ENCODE data around the gene C11orf65.
"Not testable (repeated sequence)": the region's sequence is repeated elsewhere in the genome, so short reads cannot be mapped to it uniquely, and the experiment has no call there.

Gene C11orf65

GRCh38 chr11:108453207-108453835 lies 14.0 kb downstream of the C11orf65 start:
- H3K4me1 ChIP-seq, result no peaks in the 10 kb centered on the region
- no peak for DNase-seq
- no peaks in the 10 kb centered on the region; the same call in 1 of the 2 replicates for H3K9me3 ChIP-seq
- no peaks in the 10 kb centered on the region for H3K27me3 ChIP-seq
- H3K4me3 ChIP-seq (ENCODE audit: low read depth, low read length), result no peak overlapping the region
- TF ChIP-seq CTCF (IDR thresholded peaks at IDR 0.05; ENCODE audit: low read depth, low read length), result no peak
- H3K36me3 ChIP-seq, result no peaks in the 10 kb centered on the region

- not testable (repeated sequence) for H3K4me3 ChIP-seq (ENCODE audit: low read depth, low read length); H3K4me1 ChIP-seq; H3K36me3 ChIP-seq; H3K9me3 ChIP-seq; H3K27me3 ChIP-seq; DNase-seq
Observed at GRCh38 chr11:108441445-108441844, 25.9 kb downstream of the C11orf65 start.

- Histone ChIP-seq H3K36me3 (no peaks in the 10 kb centered on the region), H3K9me3 (no peaks in the 10 kb centered on the region), H3K27me3 (no peaks in the 10 kb centered on the region), H3K4me3 (ENCODE audit: low read depth, low read length) (no peak overlapping the region), H3K4me1 (no peaks in the 10 kb centered on the region)
- no peak for TF ChIP-seq CTCF (IDR thresholded peaks at IDR 0.05; ENCODE audit: low read depth, low read length)
- no peak for DNase-seq
Observed at GRCh38 chr11:108436594-108436993, 30.7 kb downstream of the C11orf65 start.

GRCh38 chr11:108435066-108435465 lies 32.3 kb downstream of the C11orf65 start:
- H3K9me3 ChIP-seq, result no peaks in the 10 kb centered on the region
- DNase-seq, result no peak
- no peaks in the 10 kb centered on the region for H3K4me1 ChIP-seq
- no peaks in the 10 kb centered on the region for H3K36me3 ChIP-seq
- H3K27me3 ChIP-seq, result no peaks in the 10 kb centered on the region
- H3K4me3 ChIP-seq (ENCODE audit: low read depth, low read length), result no peak overlapping the region
- no peak for TF ChIP-seq CTCF (IDR thresholded peaks at IDR 0.05; ENCODE audit: low read depth, low read length)

- no peak for TF ChIP-seq CTCF (IDR thresholded peaks at IDR 0.05; ENCODE audit: low read depth, low read length)
- no peaks in the 10 kb centered on the region for H3K4me1 ChIP-seq
- H3K4me3 ChIP-seq (ENCODE audit: low read depth, low read length), result no peak overlapping the region
- no peaks in the 10 kb centered on the region for H3K27me3 ChIP-seq
- H3K9me3 ChIP-seq, result no peaks in the 10 kb centered on the region
- no peak for DNase-seq
- H3K36me3 ChIP-seq, result no peaks in the 10 kb centered on the region
Observed at GRCh38 chr11:108432783-108433182, 34.5 kb downstream of the C11orf65 start.

- Histone ChIP-seq H3K36me3 (no peaks in the 10 kb centered on the region), H3K4me3 (ENCODE audit: low read depth, low read length) (no peak overlapping the region), H3K4me1 (no peaks in the 10 kb centered on the region), H3K27me3 (no peaks in the 10 kb centered on the region), H3K9me3 (no peaks in the 10 kb centered on the region)
- DNase-seq, result no peak
- no peak for TF ChIP-seq CTCF (IDR thresholded peaks at IDR 0.05; ENCODE audit: low read depth, low read length)
Observed at GRCh38 chr11:108431997-108432396, 35.3 kb downstream of the C11orf65 start.

GRCh38 chr11:108431370-108431769 lies 36.0 kb downstream of the C11orf65 start:
- no peak for DNase-seq
- Histone ChIP-seq H3K4me1 (no peaks in the 10 kb centered on the region), H3K27me3 (no peaks in the 10 kb centered on the region), H3K4me3 (ENCODE audit: low read depth, low read length) (no peak overlapping the region), H3K36me3 (no peaks in the 10 kb centered on the region), H3K9me3 (no peaks in the 10 kb centered on the region)
- no peak for TF ChIP-seq CTCF (IDR thresholded peaks at IDR 0.05; ENCODE audit: low read depth, low read length)
